GM23338 (cell line): Measurements from ENCODE around the gene IBA57. TPM values are rescaled to one million over a fixed set of nuclear protein-coding genes. Genes with fewer than 3 reads are reported as not detected.

Source experiments
- ATAC-seq: fragments of 200-7000 bp; cut with Tn5 transposase; 3 replicates; pipeline ENCODE4 v1.9.1; 2020
- DNase-seq: peaks from one replicate; pipeline ENCODE4 v3.0.0-alpha.2; 2015; ENCODE audit warnings: low spot score
- H2AFZ ChIP-seq: fragments of 200-600 bp; sonication (generic); 2 replicates; pipeline ENCODE4 v1.8.0; 2016; ENCODE audit warnings: antibody characterized with exemption, mild to moderate bottlenecking, moderate library complexity
- H3F3A ChIP-seq: fragments of 200-600 bp; sonication (generic); replicated peaks from 2 replicates; pipeline ENCODE4 v1.8.0; 2017; ENCODE audit warnings: antibody characterized with exemption, mixed run types, low read depth
- H3K27ac ChIP-seq: fragments of 200-600 bp; sonication (generic); 2 replicates; pipeline ENCODE4 v1.6.1; 2016; ENCODE audit warnings: low read depth
- H3K27me3 ChIP-seq: fragments of 200-600 bp; sonication (generic); 2 replicates; pipeline ENCODE4 v1.8.0; 2016; ENCODE audit warnings: mild to moderate bottlenecking, mixed run types, moderate library complexity; ENCODE audit not compliant: insufficient read depth
- H3K36me3 ChIP-seq: fragments of 200-600 bp; sonication (generic); 2 replicates; pipeline ENCODE4 v1.8.0; 2016; ENCODE audit warnings: mild to moderate bottlenecking; ENCODE audit not compliant: insufficient read depth
- H3K4me1 ChIP-seq: fragments of 200-600 bp; sonication (generic); 2 replicates; pipeline ENCODE4 v1.8.0; 2016; ENCODE audit warnings: mild to moderate bottlenecking, moderate library complexity; ENCODE audit not compliant: insufficient read depth
- H3K4me2 ChIP-seq: fragments of 200-600 bp; sonication (generic); 2 replicates; pipeline ENCODE4 v1.7.1; 2017; ENCODE audit warnings: mixed run types
- H3K4me3 ChIP-seq: fragments of 200-600 bp; sonication (generic); 2 replicates; pipeline ENCODE4 v1.6.1; 2016; ENCODE audit warnings: mixed run types
- H3K79me2 ChIP-seq: fragments of 200-600 bp; sonication (generic); replicated peaks from 2 replicates; pipeline ENCODE4 v1.8.0; 2017; ENCODE audit warnings: mild to moderate bottlenecking; ENCODE audit not compliant: insufficient read depth
- H3K9me2 ChIP-seq: fragments of 200-600 bp; sonication (generic); 2 replicates; pipeline ENCODE4 v1.8.0; 2017; ENCODE audit not compliant: insufficient read depth
- H4K20me1 ChIP-seq: fragments of 200-600 bp; sonication (generic); replicated peaks from 2 replicates; pipeline ENCODE4 v1.8.0; 2017; ENCODE audit warnings: mild to moderate bottlenecking; ENCODE audit not compliant: insufficient read depth
- H3K27ac Mint-ChIP-seq: 2 replicates; pipeline ENCODE4 v1.8.0; 2020; ENCODE audit warnings: inconsistent platforms, mild to moderate bottlenecking, moderate library complexity, mixed read lengths
- H3K27me3 Mint-ChIP-seq: 3 replicates; pipeline ENCODE4 v1.8.0; 2022; ENCODE audit warnings: low read depth, mild to moderate bottlenecking, moderate library complexity, mixed read lengths, inconsistent platforms; ENCODE audit not compliant: insufficient read depth, poor library complexity
- H3K36me3 Mint-ChIP-seq: 3 replicates; pipeline ENCODE4 v1.8.0; 2021; ENCODE audit warnings: low read depth, mild to moderate bottlenecking, inconsistent platforms, moderate library complexity, mixed read lengths
- H3K4me1 Mint-ChIP-seq: 3 replicates; pipeline ENCODE4 v1.8.0; 2020; ENCODE audit warnings: mild to moderate bottlenecking, inconsistent platforms, mixed read lengths
- H3K4me3 Mint-ChIP-seq: 3 replicates; pipeline ENCODE4 v1.8.0; 2021; ENCODE audit warnings: moderate library complexity, mild to moderate bottlenecking, inconsistent platforms, mixed read lengths
- H3K9me3 Mint-ChIP-seq: 3 replicates; pipeline ENCODE4 v1.8.0; 2020; ENCODE audit warnings: moderate library complexity, mild to moderate bottlenecking, inconsistent platforms, mixed read lengths
- CREB1 ChIP-seq: fragments of 250-450 bp; sonication (Bioruptor Pico); IDR thresholded peaks from 2 replicates; pipeline ENCODE4 v1.5.0; 2020; ENCODE audit warnings: low read depth, mild to moderate bottlenecking, moderate library complexity
- CTCF ChIP-seq, 2 experiments: fragments of 200-600 bp in 1 of 2; sonication (generic) in 1 of 2; conservative IDR thresholded peaks; 2 replicates each; pipeline versions ENCODE4 v1.5.1 to v1.6.1; 2016 to 2017; ENCODE audit warnings: antibody characterized with exemption in 2 of 2, low read depth in 2 of 2, mild to moderate bottlenecking in 2 of 2, moderate library complexity in 1 of 2
- ETS1 ChIP-seq: IDR thresholded peaks from 2 replicates; pipeline ENCODE4 v1.6.1; 2016; ENCODE audit warnings: antibody characterized with exemption
- EZH2 ChIP-seq: fragments of 200-600 bp; sonication (generic); IDR thresholded peaks from one replicate; pipeline ENCODE4 v1.8.0; 2017; ENCODE audit warnings: antibody characterized with exemption, mild to moderate bottlenecking, low read depth; ENCODE audit not compliant: unreplicated experiment
- EZH2phosphoT487 ChIP-seq: fragments of 200-600 bp; sonication (generic); IDR thresholded peaks from one replicate; pipeline ENCODE4 v1.8.1; 2018; ENCODE audit warnings: antibody characterized with exemption; ENCODE audit not compliant: unreplicated experiment
- JUNB ChIP-seq: IDR thresholded peaks from one replicate; pipeline ENCODE4 v1.6.1; 2016; ENCODE audit warnings: antibody characterized with exemption; ENCODE audit not compliant: unreplicated experiment
- NANOG ChIP-seq: IDR thresholded peaks from 2 replicates; pipeline ENCODE4 v1.6.1; 2016; ENCODE audit warnings: antibody characterized with exemption, borderline replicate concordance
- POLR2AphosphoS5 ChIP-seq: IDR thresholded peaks from 2 replicates; pipeline ENCODE4 v1.6.1; 2016; ENCODE audit warnings: antibody characterized with exemption, low read depth
- REST ChIP-seq: IDR thresholded peaks from one replicate; pipeline ENCODE4 v1.6.1; 2018; ENCODE audit warnings: antibody characterized with exemption; ENCODE audit not compliant: unreplicated experiment
- STAT1 ChIP-seq: IDR thresholded peaks from one replicate; pipeline ENCODE4 v1.6.1; 2016; ENCODE audit warnings: antibody characterized with exemption; ENCODE audit not compliant: unreplicated experiment
- ZNF114 ChIP-seq: fragments of 250-450 bp; sonication (Bioruptor Pico); IDR thresholded peaks from 2 replicates; pipeline ENCODE4 v1.5.0; 2020; ENCODE audit warnings: mild to moderate bottlenecking, moderate library complexity
- ZNF331 ChIP-seq: fragments of 250-450 bp; sonication (Bioruptor Pico); IDR thresholded peaks from 2 replicates; pipeline ENCODE4 v1.5.0; 2020; ENCODE audit warnings: low read depth, mild to moderate bottlenecking, moderate library complexity
- ZNF462 ChIP-seq: fragments of 250-450 bp; sonication (Bioruptor Pico); IDR thresholded peaks from 2 replicates; pipeline ENCODE4 v1.5.0; 2020; ENCODE audit warnings: mild to moderate bottlenecking, moderate library complexity
- polyA plus RNA-seq: library from polyadenylated mRNA; unstranded; fragments of >200 nt; fragmentation: Nextera tagmentation; extraction: Ambion mirVana; gene quantifications from 2 replicates; pipeline ENCODE4 v1.2.1, GENCODE V29; 2016
- total RNA-seq: library from RNA; depleted of rRNA; stranded (reverse); fragments of >200 nt; shearing (Covaris generic); gene quantifications from 2 replicates; pipeline ENCODE4 v1.2.3, GENCODE V29; 2014

IBA57 gene
- total and polyA plus RNA-seq, 2 experiments from 2014 or later = 1.1 to 10.3 TPM

GRCh38 chr1:228145463-228146416 lies 19.9 kb upstream of the IBA57 start:
- H4K20me1 ChIP-seq = no peaks in the 10 kb centered on the region
- H3K9me2 ChIP-seq = no peaks in the 10 kb centered on the region
- no peak overlapping the region for H3K27ac ChIP-seq
- Mint-ChIP-seq H3K27ac (no peak overlapping the region), H3K4me1 (peaks cover 5% of the 10 kb centered on the region; the same call in 2 of the 3 replicates), H3K4me3 (no peak overlapping the region), H3K36me3 (no peaks in the 10 kb centered on the region; the same call in 1 of the 3 replicates), H3K27me3 (peaks cover 9% of the 10 kb centered on the region), H3K9me3 (no peaks in the 10 kb centered on the region; the same call in 2 of the 3 replicates)
- no peak overlapping the region for H3K4me2 ChIP-seq
- DNase-seq = no peak
- no peaks in the 10 kb centered on the region for H3K36me3 ChIP-seq
- no peaks in the 10 kb centered on the region for H3K27me3 ChIP-seq
- TF ChIP-seq ZNF114 (CRISPR knock-in tag) (no peak), NANOG (no peak), POLR2AphosphoS5 (no peak), EZH2phosphoT487 (no peak), EZH2 (no peak), ZNF462 (CRISPR knock-in tag) (no peak), CTCF (conservative IDR thresholded peaks at IDR 0.05; ENCODE audit: low read depth in 2 of 2) (no peak), JUNB (no peak), ZNF331 (no peak), REST (no peak), CREB1 (CRISPR knock-in tag) (no peak), ETS1 (no peak), STAT1 (no peak)
- H3F3A ChIP-seq = no peaks in the 10 kb centered on the region
- peaks cover 5% of the 10 kb centered on the region; the same call in 1 of the 2 replicates for H3K4me1 ChIP-seq
- no peak overlapping the region for H2AFZ ChIP-seq
- no peak overlapping the region for H3K4me3 ChIP-seq
- no peak for ATAC-seq
- H3K79me2 ChIP-seq = peaks cover 34% of the 10 kb centered on the region
